ENCODE results near the gene GLMN. TPM values are rescaled to one million over a fixed set of nuclear protein-coding genes. Genes with fewer than 3 reads are reported as not detected.

Gene GLMN, protein sequence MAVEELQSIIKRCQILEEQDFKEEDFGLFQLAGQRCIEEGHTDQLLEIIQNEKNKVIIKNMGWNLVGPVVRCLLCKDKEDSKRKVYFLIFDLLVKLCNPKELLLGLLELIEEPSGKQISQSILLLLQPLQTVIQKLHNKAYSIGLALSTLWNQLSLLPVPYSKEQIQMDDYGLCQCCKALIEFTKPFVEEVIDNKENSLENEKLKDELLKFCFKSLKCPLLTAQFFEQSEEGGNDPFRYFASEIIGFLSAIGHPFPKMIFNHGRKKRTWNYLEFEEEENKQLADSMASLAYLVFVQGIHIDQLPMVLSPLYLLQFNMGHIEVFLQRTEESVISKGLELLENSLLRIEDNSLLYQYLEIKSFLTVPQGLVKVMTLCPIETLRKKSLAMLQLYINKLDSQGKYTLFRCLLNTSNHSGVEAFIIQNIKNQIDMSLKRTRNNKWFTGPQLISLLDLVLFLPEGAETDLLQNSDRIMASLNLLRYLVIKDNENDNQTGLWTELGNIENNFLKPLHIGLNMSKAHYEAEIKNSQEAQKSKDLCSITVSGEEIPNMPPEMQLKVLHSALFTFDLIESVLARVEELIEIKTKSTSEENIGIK
- total RNA-seq = 4.3 and 6.7 TPM in 2 replicates

DNA sequence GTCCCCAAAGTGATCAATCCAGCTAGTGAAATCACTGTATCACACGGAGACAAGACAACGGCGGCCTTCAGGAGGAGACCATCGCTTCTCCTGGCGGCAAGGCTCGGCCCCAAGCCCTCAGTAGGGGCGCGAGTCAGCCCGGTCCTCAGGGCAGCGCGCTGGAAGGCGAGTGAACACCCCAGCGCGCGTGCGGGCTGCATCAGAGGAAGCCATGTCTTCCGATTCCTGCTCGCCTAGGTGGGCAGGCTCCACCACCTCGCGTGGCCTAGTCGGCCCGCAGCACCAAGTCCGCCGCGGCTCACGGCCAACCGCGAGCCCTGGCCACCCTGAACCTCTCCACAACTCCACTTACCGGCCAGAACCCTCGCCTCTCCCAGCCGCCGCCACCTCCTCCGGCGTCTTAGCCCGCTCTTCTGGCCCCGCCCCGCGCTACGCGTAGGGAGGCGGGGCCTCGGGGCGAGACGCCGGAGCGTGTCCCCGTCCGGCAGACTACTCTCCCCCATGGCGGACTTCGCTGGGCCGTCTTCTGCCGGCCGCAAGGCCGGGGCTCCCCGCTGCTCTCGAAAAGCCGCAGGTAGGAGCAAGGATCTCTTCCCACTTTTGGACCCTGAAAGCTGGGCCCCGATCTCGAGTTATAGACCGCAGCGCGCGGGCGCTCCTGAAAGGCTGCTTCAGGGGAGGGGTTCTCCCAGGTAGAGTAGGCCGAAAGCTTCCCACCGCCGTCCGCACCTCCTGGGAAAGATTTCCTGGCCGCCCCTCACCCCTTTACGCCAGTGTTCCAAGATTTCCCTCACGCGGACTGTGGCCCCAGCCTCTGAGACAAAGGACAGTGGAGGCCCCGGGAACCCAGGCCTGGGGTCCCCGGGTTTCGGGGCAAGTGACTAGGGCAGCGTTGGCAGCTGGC is at the start of gene GLMN, which contains the start of gene RPAP2:
Gene GLMN (minus strand): TSS at position 415 of the 904 bp plus-strand sequence. CDS start 988 bp downstream, outside the sequence.
Gene RPAP2 (plus strand): TSS at position 487 of the 904 bp plus-strand sequence. CDS start 15 bp downstream, at position 502.
- DNase-seq (ENCODE audit: low read depth in 2 of 2) = peak; percentile 24 to 86

DNA sequence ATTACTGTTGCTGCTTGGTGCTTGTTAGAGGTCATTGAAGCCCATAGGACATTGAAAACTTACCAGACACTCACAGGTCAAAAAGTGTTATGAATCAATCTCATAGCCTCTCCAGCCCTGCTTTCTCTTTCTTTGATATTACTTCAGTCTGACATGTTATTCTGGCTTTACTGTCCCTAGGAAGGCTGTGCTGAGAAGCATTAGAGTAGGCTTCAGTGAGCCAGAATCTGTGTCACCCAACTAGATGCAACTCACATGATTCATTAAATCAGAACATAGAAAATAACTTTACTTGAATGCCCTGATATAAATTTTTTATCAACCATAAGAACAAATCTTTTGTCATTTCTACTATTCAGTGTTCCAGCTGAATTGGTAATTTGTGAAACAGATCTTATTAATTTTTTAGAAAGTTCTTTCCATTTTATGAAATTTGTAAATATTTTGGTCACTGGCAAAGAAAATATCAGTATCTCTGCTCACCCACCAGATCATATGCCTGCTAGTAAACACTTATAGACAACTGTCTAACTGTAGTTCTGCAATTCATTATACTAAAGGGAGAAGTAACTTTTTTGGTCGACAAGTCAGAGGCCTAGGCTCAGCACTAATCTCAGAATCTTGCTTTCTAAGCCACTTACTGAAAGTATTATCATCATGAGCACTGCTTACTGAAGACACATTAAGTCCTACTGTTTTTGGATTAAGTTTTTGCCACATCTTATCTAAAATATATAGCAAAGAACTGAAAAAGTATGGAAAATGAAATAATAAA is 48.3 kb upstream of the GLMN start:
- DNase-seq (ENCODE audit: low read depth in 2 of 2) = no peak

DNA sequence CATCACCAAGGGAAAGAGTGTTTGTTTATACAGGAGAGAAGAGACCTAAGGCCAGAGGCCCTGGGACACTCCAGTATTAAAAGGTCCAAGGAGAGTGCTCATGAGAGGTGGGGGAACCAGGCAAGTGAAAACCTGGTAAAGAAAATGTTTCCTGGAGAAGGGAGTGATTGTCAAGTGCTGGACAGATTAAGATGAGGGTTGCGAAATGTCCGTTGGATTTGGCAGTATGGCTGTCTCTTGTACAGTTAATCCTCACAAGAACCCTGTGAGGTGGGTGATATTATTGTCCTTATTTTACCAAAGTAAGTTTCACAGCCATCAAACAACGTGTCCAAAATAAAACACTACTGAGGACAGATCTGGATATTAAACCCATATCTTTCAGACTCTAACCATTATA is 44.3 kb upstream of the GLMN start:
- no peak for DNase-seq (ENCODE audit: low read depth in 2 of 2)

DNA sequence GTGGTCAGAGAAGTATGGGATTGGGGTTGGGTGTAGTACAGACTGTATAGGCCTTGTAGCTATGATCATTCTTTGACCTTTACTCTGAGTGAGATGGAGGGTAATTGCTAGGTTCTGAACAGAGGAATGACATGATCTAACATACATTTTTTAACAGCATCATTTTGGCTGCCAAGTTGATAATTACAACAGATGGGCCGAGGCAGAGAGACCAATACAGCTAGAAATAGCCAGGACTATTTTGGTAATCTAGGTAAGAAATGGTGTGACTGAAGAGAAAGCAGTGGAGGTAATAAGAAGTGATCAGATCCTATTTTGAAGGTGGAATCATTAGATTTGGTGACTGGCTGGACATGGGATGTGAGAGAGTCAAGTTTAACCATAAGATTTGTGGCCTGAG is 43.6 kb upstream of the GLMN start:
- no peak for DNase-seq (ENCODE audit: low read depth in 2 of 2)

DNA sequence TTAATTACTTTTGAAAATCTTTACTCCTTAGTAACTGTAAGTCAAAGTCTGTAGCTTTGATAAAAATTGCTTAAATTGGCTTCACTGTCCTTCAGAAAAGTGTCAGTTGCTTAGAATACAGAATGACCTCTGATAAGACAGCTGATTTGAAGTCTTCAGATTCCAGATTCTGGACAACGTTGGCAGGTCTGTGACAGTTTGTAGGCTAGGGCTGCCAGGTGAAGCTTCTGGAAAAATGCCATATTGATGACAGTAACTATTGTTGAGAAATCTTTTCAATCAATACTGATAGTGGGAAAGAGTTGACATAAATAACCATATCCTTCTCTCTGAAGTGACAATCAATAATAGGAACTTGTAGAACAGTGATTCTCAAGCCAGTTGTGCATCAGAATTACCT is 41.4 kb upstream of the GLMN start:
- DNase-seq (ENCODE audit: low read depth in 2 of 2) = no peak

DNA sequence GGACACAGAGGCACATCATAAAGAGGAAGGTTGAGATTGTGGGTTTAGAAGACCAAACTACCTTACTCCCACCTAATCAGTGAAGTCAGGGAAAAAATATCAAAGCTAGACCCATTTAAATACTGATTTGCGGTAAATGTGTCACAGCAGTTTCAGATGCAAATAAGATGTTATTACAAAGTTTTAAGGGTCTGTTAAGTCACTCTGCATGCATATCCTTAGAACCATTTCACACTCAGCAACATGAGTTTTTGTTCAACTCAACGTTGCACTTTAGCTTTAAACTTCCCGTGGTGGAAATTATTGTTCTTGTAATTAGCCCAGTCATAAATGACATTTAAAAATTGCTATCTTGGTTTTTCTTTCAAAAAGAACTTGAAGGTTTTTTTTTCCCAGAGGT is 34.9 kb upstream of the GLMN start:
- DNase-seq (ENCODE audit: low read depth in 2 of 2) = no peak

DNA sequence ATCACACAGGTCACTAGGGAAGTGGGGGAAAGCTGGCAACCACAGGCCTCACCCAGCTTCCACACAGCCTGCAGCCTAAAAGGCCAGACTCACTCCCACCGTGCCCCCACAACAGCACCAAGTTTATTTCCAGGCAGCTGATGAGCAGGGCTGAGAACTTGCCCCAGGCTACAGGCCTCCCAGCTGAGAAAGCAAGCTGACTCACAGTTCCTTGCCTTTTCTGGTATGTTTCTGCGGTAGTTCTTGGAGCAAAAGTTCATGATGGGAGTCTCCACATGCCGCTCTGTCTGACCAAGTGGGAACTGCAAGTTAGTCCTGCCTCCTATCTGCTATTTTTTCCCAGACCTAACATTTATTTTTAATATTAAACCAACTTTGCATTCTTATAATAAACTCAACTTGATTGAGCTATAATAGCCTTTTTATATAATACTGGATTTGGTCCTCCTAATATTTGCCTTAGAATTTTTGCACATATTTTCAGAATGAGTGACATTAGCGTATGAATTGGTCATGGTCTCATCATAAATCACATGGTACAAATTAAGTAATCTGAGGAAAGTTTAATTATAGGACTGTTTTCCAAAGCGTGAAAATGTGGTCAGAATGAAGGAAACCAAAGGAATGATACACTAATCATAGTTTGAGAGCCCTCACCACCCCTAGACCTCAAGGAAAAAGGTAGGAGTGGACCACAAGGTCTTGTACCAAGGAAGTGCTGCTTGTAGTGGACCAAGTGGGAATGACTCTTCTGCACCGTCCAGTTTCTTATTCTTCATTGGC is 30.8 kb upstream of the GLMN start:
- DNase-seq (ENCODE audit: low read depth in 2 of 2) = no peak

DNA sequence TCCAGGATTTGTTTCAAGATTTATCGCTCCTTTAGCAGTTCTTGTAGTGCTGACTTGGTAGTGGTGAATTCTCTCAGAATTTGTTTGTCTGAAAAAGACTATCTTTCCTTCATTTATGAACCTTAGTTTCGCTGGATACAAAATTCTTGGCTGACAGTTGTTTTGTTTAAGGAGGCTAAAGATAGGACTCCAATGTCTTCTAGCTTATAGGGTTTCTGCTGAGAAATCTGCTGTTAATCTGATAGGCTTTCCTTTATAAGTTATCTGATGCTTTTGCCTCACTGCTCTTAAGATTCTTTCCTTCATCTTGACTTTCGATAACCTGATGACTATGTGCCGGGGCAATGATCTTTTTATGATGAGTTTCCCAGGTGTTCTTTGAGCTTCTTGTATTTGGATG is 29.0 kb upstream of the GLMN start:
- DNase-seq (ENCODE audit: low read depth in 2 of 2) = no peak

DNA sequence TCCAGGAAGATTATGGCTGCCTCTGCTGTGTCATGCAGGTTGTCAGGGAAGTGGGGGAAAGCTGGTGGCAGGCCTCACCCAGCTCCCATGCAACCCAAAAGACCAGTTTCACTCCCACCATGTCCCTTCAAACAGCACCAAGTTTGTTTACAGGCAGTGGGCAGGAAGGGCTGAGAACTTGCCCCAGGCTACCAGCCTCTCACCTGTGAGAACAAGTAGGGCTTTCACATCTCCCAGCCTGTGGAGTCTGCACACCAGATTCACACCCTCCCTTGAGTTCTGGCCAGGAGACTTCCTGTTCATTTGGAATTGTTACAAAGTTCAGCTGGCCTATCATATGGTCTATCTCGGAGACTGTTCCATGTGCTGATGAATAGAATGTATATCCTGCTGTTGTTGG is 27.9 kb upstream of the GLMN start:
- DNase-seq (ENCODE audit: low read depth in 2 of 2) = no peak

DNA sequence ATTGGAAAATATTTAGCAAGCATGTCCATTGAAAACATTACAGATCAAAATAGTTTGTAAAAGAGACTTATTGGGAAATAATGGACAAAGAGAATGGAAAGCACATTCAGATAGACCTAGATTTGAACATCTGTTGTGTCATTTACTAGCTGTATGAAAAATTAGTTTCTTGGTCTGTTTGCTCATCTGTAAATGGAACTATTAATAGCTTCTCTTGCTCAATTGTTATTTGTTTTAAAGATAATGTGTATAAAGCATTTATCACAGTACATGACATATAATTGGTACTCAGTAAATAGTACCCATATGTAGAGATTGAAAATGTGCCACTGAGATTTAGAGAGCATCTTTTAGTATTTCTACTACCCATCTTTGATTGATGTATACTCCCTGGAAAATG is 26.0 kb upstream of the GLMN start:
- no peak for DNase-seq (ENCODE audit: low read depth in 2 of 2)

DNA sequence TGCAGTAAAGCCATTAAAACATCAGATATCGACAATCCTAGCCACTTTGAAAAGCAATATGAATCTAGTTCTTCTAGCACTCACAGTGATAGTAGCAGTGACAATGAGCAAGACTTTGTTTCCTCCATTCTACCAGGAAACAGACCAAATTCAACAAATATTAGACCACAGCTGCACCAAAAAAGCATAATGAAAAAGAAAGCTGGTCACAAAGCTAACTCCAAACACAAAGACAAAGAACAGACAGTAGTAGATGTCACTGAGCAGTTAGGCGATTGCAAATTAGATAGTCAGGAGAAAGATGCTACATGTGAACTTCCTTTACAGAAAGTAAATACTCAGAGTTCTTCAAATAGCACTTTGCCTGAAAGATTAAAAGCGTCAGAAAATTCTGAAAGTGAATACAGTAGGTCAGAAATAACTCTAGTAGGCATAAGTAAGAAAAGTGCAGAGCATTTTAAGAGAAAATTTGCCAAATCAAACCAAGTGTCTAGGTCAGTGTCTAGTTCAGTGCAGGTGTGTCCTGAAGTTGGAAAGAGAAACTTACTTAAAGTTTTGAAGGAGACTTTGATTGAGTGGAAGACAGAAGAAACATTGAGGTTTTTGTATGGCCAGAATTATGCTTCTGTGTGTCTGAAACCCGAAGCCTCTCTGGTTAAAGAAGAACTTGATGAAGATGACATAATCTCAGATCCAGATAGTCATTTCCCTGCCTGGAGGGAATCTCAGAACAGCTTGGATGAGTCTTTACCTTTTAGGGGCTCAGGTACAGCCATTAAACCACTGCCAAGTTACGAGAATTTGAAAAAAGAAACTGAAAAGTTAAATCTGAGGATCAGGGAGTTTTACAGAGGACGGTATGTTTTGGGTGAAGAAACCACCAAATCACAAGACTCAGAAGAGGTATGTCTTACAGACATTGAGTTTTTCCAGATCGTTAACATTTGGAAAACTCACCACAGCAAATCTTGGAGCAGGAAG is 25.0 kb upstream of the GLMN start:
- DNase-seq (ENCODE audit: low read depth in 2 of 2) = no peak

DNA sequence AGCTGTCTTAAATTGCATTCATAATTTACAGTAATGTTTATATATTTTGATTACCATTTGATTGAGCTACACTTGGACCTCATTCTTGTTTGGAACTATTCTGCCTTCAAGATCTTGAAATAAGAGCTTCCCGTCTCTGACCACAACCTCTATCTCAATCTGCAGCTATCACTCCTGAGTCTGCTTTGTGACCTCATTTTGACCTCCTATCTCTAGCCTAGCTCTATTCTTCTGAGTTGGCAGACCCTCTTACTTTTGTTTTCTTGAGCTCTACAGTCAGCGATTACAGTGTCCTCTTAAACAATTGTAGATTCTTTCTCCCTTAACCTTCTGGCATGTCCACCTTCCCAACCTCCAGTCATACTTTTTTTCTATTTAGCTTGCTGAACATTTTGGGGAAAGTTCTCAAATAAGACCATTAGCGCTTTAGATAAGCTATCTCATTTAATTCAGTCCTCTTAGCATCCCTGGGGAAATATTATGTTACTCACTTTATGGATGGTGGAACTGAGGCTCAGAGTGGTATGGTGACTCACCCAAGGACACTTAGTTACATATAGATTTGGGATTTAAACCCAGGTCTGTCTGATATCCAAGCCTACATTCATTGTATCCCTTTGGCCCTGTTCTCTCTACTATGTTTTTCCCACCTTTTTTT is 19.2 kb upstream of the GLMN start:
- peak in 1 of 2 donors; percentile 89 for DNase-seq (ENCODE audit: low read depth in 2 of 2)

DNA sequence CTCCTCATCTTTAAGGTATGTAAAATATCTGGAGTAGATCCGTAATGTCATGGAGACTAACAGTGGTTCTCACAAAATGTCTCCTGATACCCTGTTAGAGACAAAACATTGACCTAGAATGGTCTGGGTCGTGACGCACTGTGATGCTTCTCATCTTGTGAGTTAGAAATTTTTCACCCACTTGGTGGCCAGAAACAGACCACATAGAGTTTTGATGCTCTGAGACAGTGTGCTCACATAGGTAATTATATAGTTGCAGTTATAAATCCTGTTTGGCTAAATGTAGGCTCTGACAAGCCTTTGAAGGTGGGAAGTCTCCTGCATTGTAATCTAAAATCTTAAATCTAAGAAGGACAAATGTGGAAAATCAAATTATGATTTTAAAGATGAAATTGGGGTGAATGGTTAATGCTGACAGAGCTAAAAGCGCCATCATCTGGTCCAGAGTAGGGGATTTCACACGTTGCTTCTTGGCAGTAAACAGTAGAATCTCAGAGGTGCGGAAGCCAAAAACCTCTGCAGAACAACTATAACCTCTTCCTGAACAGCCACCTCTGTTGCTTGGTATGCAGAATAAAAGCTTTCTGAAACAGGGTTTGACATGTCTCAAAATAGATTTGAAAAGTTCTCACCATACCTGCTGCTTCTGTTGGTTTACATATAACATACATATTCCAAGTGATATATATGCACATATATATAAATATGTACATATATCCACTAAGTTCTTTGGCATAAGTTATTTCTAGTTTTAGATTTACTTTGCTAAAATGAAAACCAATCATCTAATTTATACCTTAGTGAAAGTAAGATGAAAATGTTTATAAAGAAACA is 17.2 kb upstream of the GLMN start:
- DNase-seq (ENCODE audit: low read depth in 2 of 2) = no peak

DNA sequence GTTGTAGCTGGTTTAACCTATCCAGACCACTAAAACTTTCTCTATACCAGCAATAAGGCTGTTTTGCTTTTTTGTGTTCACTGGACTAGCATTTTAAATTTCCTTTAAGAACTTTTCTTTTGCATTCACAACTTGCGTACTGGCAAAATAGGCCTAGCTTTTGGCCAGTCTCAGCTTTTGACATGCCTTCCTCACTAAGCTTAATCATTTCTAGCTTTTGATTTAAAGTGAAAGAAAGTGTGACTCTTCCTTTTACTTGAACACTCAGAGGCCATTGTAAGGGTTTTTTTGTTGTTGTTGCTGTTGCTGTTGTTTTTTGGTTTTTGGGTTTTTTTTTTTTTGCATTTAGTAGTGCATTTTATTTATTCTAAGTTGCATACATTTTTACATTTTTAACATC is 15.2 kb upstream of the GLMN start:
- DNase-seq (ENCODE audit: low read depth in 2 of 2) = no peak

DNA sequence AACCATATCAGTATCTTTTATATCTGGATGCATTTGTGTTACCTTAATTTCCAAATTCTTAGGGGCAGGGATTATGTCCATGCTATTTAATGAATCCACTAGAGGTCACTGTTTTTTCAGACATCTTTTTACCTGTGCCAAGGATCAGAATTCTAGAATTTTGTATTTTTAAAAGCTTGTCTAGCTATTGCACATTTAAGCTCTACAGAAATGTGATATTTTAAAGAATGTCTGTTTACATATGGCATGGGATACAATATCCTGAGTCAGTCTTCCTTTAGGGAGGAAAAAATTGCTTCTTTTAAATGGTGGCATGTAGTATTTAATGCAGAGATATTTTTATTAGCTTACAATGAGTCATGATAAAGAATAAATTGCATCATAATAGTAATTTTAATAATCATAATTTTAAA is 11.4 kb upstream of the GLMN start:
- peak; percentile 15 to 36 for DNase-seq (ENCODE audit: low read depth in 2 of 2)

DNA sequence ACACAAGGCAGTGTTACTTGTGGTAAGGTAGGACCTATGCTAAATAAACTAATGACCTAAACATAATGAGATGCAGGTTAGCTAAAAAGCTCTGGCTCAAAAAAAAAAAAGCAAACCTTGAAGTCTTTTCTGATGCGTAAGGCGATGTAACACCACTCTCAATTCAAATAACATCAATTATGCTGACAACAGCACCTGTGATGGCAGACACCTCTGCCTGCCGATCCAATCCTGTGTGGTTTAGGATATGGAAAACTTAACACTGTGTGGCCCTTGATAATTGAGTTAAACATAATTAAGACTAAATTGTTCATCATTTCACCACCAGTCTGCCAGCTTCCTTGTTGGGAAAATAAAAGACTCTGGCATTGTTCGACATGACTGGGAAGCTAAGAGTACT is 9.2 kb upstream of the GLMN start:
- DNase-seq (ENCODE audit: low read depth in 2 of 2) = no peak

DNA sequence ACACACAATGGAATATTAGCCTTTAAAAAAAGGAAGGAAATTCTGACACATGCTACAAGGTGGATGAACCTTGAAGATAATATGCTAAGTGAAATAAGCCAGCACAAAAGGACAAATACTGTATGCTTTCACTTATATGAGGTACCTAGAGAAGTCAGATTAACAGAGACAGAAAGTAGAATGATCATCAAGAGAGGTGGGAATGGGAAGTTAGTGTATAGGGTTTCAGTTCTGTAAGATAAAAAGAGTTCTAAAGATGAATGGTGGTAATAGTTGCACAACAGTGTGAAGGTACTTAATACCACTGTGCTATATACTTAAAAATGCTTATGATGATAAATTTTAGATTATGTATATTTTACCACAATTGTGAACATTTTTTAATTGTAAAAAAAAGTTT is 7.2 kb upstream of the GLMN start:
- no peak for DNase-seq (ENCODE audit: low read depth in 2 of 2)

DNA sequence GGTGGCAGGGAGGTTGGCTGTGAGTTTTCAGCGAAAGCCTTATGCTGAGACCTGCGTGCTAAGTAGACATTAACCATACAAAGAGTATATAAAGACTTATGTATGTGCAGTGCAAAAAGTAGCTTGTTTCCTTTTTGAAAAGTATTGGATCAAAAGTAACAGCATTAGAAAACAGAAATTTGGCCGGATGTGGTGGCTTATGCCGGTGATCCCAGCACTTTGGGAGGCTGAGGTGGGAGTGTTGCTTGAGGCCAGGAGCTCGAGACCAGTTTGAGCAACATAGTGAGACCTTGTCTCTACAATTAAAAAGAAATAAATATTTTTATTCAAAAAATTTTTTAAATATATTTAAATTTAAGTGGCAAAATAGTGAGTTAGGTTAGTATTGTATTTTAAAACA is 2.2 kb upstream of the GLMN start:
- no peak for DNase-seq (ENCODE audit: low read depth in 2 of 2)

All from dermis microvascular lymphatic vessel endothelial cell (primary cell).